DOHH2 (cell line): ENCODE measurements around the gene PTPRT.

Experiments used
- CTCF ChIP-seq: fragments of 200-600 bp; sonication (generic); IDR thresholded peaks from one replicate; pipeline ENCODE4 v1.5.1; 2014; ENCODE audit warnings: antibody characterized with exemption, mild to moderate bottlenecking, low read depth, low read length; ENCODE audit not compliant: poor library complexity, severe bottlenecking
- EZH2phosphoT487 ChIP-seq: fragments of 200-600 bp; sonication (generic); IDR thresholded peaks from 2 replicates; pipeline ENCODE4 v1.6.1; 2017; ENCODE audit warnings: borderline replicate concordance, mild to moderate bottlenecking, antibody characterized with exemption, low read length, moderate library complexity, mixed read lengths

DNA sequence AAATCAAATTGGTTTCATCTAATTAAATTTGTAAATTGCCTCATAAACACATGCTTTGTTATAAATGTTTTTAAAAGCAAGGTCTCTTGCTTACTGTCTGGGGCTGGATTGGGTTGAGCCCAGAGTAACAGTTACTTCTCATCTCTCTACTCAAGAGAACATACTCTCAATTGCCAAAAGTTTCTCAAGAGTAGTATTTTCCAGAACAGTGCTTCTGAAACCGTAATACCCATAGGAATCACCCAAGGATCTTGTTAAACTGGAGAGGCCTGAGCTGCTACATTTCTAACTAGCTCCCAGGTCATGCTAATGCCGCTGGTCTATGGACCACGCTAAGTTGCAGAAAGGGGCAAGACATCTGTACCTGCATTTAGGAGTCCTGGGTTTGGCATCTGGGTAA lies 744.9 kb downstream of the PTPRT start:
- TF ChIP-seq CTCF (no peak), EZH2phosphoT487 (no peak)
